ENCODE measurements around the gene ZNF593. TPM values are rescaled to one million over a fixed set of nuclear protein-coding genes. Genes with fewer than 3 reads are reported as not detected.

Gene ZNF593
- total RNA-seq, 1 donor from 2014 or later = 26.5 TPM

- no peak for DNase-seq (ENCODE audit: extremely low read depth, low read depth, low spot score)
Measured at GRCh38 chr1:26200413-26200812, 30.7 kb downstream of the ZNF593 start.

GRCh38 chr1:26203642-26204318 is 34.1 kb downstream of the ZNF593 start:
- no peak for DNase-seq (ENCODE audit: extremely low read depth, low read depth, low spot score)

- no peak for DNase-seq (ENCODE audit: extremely low read depth, low read depth, low spot score)
Measured at GRCh38 chr1:26210147-26210870, 40.6 kb downstream of the ZNF593 start.

GRCh38 chr1:26212726-26213125 is 43.0 kb downstream of the ZNF593 start:
- no peak for DNase-seq (ENCODE audit: extremely low read depth, low read depth, low spot score)

- DNase-seq (ENCODE audit: extremely low read depth, low read depth, low spot score) = no peak
Measured at GRCh38 chr1:26213335-26213905, 43.7 kb downstream of the ZNF593 start.

- DNase-seq (ENCODE audit: extremely low read depth, low read depth, low spot score) = no peak
Measured at GRCh38 chr1:26215246-26215645, 45.5 kb downstream of the ZNF593 start.

GRCh38 chr1:26218906-26219494 is 49.3 kb downstream of the ZNF593 start:
- DNase-seq (ENCODE audit: extremely low read depth, low read depth, low spot score) = no peak

Other genes starting within 250 kb of the ZNF593 start
- gene PAFAH2, start 171.8 kb upstream of the ZNF593 start, total RNA-seq = 8.2 and 10.5 TPM in 2 replicates
- gene EXTL1, start 148.1 kb upstream of the ZNF593 start, total RNA-seq = 0.06 TPM in 1 of 2 replicates, not detected in the other
- not detected in 2 replicates for gene SLC30A2, start 123.8 kb upstream of the ZNF593 start, total RNA-seq
- not detected in 2 replicates for gene TRIM63, start 102.3 kb upstream of the ZNF593 start, total RNA-seq
- 1.8 and 5.4 TPM in 2 replicates for gene PDIK1L, start 58.1 kb upstream of the ZNF593 start, total RNA-seq
- 4.1 and 5.8 TPM in 2 replicates for gene FAM110D, start 10.8 kb upstream of the ZNF593 start, total RNA-seq
- not detected in 2 replicates for gene C1orf232, start 945 bp upstream of the ZNF593 start, total RNA-seq
- not detected in 2 replicates for gene ZNF593OS, start 1.9 kb downstream of the ZNF593 start, total RNA-seq
- gene CNKSR1, start 7.6 kb downstream of the ZNF593 start, total RNA-seq = 1.0 TPM in 1 of 2 replicates, not detected in the other
- gene CATSPER4, start 20.7 kb downstream of the ZNF593 start, total RNA-seq = not detected in 2 replicates
- gene CEP85, start 64.3 kb downstream of the ZNF593 start, total RNA-seq = 7.4 and 7.9 TPM in 2 replicates
- 258 and 260 TPM in 2 replicates for gene SH3BGRL3, start 110.2 kb downstream of the ZNF593 start, total RNA-seq
- 1.9 and 5.0 TPM in 2 replicates for gene UBXN11, start 136.7 kb downstream of the ZNF593 start, total RNA-seq
- gene CD52, start 148.1 kb downstream of the ZNF593 start, total RNA-seq = not detected in 2 replicates
- under 0.01 TPM in 1 of 2 replicates, not detected in the other for gene CRYBG2, start 184.2 kb downstream of the ZNF593 start, total RNA-seq
- not detected in 2 replicates for gene ZNF683, start 202.8 kb downstream of the ZNF593 start, total RNA-seq
- 0.05 and 0.06 TPM in 2 replicates for gene LIN28A, start 240.9 kb downstream of the ZNF593 start, total RNA-seq